Body of pancreas (tissue), 4 donors: ENCODE results near the gene FAHD1.

ENCODE experiments used
- POLR2A ChIP-seq, 3 donors: fragments of 450-650 bp; IDR thresholded peaks; one replicate each; pipeline ENCODE4 v1.6.1; 2016; ENCODE audit warnings: antibody characterized with exemption in 3 of 3, mild to moderate bottlenecking in 2 of 3
- TF ChIP-seq, protein P1 (sequence below), 7 experiments: fragments of 450-650 bp in 4 of 7; fragments of 200-600 bp in 3 of 7; sonication (generic) in 3 of 7; IDR thresholded peaks; one replicate each; pipeline ENCODE4 v1.5.1; 2016 to 2019; ENCODE audit warnings: antibody characterized with exemption in 7 of 7

DNA sequence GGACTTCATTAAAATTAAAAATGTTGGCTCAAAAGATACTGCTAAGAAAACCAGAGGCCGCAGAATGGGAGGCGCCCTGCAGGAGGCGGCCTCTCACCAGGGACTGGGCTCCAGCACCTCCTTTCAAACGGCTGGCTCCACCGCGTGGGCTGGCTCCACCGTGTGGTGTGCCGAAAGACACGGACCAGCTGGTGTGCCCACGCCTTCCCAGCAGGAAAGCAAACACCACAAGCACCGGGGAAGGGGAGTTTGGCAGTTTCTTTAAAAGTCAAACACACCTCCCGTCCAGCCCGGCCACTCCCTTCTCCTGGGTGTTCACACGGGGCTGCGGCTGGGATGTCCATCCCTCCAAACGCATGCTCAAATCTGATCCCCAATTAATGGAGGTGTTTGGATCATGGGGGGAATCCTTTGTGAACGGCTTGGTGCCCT, 14.3 kb upstream of the FAHD1 start:
- TF ChIP-seq, protein P1, sequence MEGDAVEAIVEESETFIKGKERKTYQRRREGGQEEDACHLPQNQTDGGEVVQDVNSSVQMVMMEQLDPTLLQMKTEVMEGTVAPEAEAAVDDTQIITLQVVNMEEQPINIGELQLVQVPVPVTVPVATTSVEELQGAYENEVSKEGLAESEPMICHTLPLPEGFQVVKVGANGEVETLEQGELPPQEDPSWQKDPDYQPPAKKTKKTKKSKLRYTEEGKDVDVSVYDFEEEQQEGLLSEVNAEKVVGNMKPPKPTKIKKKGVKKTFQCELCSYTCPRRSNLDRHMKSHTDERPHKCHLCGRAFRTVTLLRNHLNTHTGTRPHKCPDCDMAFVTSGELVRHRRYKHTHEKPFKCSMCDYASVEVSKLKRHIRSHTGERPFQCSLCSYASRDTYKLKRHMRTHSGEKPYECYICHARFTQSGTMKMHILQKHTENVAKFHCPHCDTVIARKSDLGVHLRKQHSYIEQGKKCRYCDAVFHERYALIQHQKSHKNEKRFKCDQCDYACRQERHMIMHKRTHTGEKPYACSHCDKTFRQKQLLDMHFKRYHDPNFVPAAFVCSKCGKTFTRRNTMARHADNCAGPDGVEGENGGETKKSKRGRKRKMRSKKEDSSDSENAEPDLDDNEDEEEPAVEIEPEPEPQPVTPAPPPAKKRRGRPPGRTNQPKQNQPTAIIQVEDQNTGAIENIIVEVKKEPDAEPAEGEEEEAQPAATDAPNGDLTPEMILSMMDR (IDR thresholded peaks at IDR 0.05) = peak; percentile 48 to 88 (median 75)
- TF ChIP-seq POLR2A (IDR thresholded peaks at IDR 0.05) = no peak
